ENCODE measurements around the gene PHACTR1.

PHACTR1 gene

GRCh38 chr6:12962529-12962928, 246.0 kb downstream of the PHACTR1 start:
- no peak for DNase-seq
- in situ Hi-C loops (cut with MboI; ENCODE audit: low pct_unique_long_range_greater_than_20kb, low sequenced_read_pairs), result no loop called here

GRCh38 chr6:12962987-12963386, 246.4 kb downstream of the PHACTR1 start:
- in situ Hi-C loops (cut with MboI; ENCODE audit: low pct_unique_long_range_greater_than_20kb, low sequenced_read_pairs), result no loop called here
- DNase-seq, result peak; percentile 88

GRCh38 chr6:12963567-12963966, 247.0 kb downstream of the PHACTR1 start:
- in situ Hi-C loops (cut with MboI; ENCODE audit: low pct_unique_long_range_greater_than_20kb, low sequenced_read_pairs), result no loop called here
- DNase-seq, result no peak

- DNase-seq, result peak; percentile 56
- in situ Hi-C loops (cut with MboI; ENCODE audit: low pct_unique_long_range_greater_than_20kb, low sequenced_read_pairs), result no loop called here
These were observed 251.1 kb downstream of the PHACTR1 start for GRCh38 chr6:12967686-12968085.

GRCh38 chr6:12968290-12968689, 251.7 kb downstream of the PHACTR1 start:
- in situ Hi-C loops (cut with MboI; ENCODE audit: low pct_unique_long_range_greater_than_20kb, low sequenced_read_pairs), result no loop called here
- DNase-seq, result no peak

GRCh38 chr6:12968839-12969558, 252.4 kb downstream of the PHACTR1 start:
- in situ Hi-C loops (cut with MboI; ENCODE audit: low pct_unique_long_range_greater_than_20kb, low sequenced_read_pairs), result no loop called here
- no peak for DNase-seq

- in situ Hi-C loops (cut with MboI; ENCODE audit: low pct_unique_long_range_greater_than_20kb, low sequenced_read_pairs), result no loop called here
- no peak for DNase-seq
These were observed 253.4 kb downstream of the PHACTR1 start for GRCh38 chr6:12969966-12970365.

GRCh38 chr6:12973386-12973785, 256.8 kb downstream of the PHACTR1 start:
- in situ Hi-C loops (cut with MboI; ENCODE audit: low pct_unique_long_range_greater_than_20kb, low sequenced_read_pairs), result no loop called here
- DNase-seq, result peak; percentile 39

GRCh38 chr6:12974551-12974950, 258.0 kb downstream of the PHACTR1 start:
- in situ Hi-C loops (cut with MboI; ENCODE audit: low pct_unique_long_range_greater_than_20kb, low sequenced_read_pairs), result no loop called here
- peak; percentile 64 for DNase-seq

GRCh38 chr6:12976366-12976765, 259.8 kb downstream of the PHACTR1 start:
- in situ Hi-C loops (cut with MboI; ENCODE audit: low pct_unique_long_range_greater_than_20kb, low sequenced_read_pairs), result no loop called here
- no peak for DNase-seq

- DNase-seq, result no peak
- in situ Hi-C loops (cut with MboI; ENCODE audit: low pct_unique_long_range_greater_than_20kb, low sequenced_read_pairs), result no loop called here
These were observed 260.6 kb downstream of the PHACTR1 start for GRCh38 chr6:12977206-12977605.

- in situ Hi-C loops (cut with MboI; ENCODE audit: low pct_unique_long_range_greater_than_20kb, low sequenced_read_pairs), result no loop called here
- no peak for DNase-seq
These were observed 261.2 kb downstream of the PHACTR1 start for GRCh38 chr6:12977806-12978205.

GRCh38 chr6:12980741-12981140, 264.2 kb downstream of the PHACTR1 start:
- no peak for DNase-seq
- in situ Hi-C loops (cut with MboI; ENCODE audit: low pct_unique_long_range_greater_than_20kb, low sequenced_read_pairs), result no loop called here

GRCh38 chr6:12984776-12985175, 268.2 kb downstream of the PHACTR1 start:
- in situ Hi-C loops (cut with MboI; ENCODE audit: low pct_unique_long_range_greater_than_20kb, low sequenced_read_pairs), result no loop called here
- no peak for DNase-seq

- in situ Hi-C loops (cut with MboI; ENCODE audit: low pct_unique_long_range_greater_than_20kb, low sequenced_read_pairs), result no loop called here
- no peak for DNase-seq
These were observed 271.2 kb downstream of the PHACTR1 start for GRCh38 chr6:12987783-12988182.

GRCh38 chr6:12990162-12990561, 273.6 kb downstream of the PHACTR1 start:
- in situ Hi-C loops (cut with MboI; ENCODE audit: low pct_unique_long_range_greater_than_20kb, low sequenced_read_pairs), result no loop called here
- DNase-seq, result no peak

- DNase-seq, result no peak
- in situ Hi-C loops (cut with MboI; ENCODE audit: low pct_unique_long_range_greater_than_20kb, low sequenced_read_pairs), result no loop called here
These were observed 274.9 kb downstream of the PHACTR1 start for GRCh38 chr6:12991435-12991834.

GRCh38 chr6:12992770-12993169, 276.2 kb downstream of the PHACTR1 start:
- in situ Hi-C loops (cut with MboI; ENCODE audit: low pct_unique_long_range_greater_than_20kb, low sequenced_read_pairs), result no loop called here
- DNase-seq, result no peak

GRCh38 chr6:12993283-12993898, 276.8 kb downstream of the PHACTR1 start:
- DNase-seq, result no peak
- in situ Hi-C loops (cut with MboI; ENCODE audit: low pct_unique_long_range_greater_than_20kb, low sequenced_read_pairs), result no loop called here

GRCh38 chr6:12995419-12995818, 278.9 kb downstream of the PHACTR1 start:
- in situ Hi-C loops (cut with MboI; ENCODE audit: low pct_unique_long_range_greater_than_20kb, low sequenced_read_pairs), result no loop called here
- no peak for DNase-seq

- in situ Hi-C loops (cut with MboI; ENCODE audit: low pct_unique_long_range_greater_than_20kb, low sequenced_read_pairs), result no loop called here
- no peak for DNase-seq
These were observed 284.0 kb downstream of the PHACTR1 start for GRCh38 chr6:13000537-13000936.
